Stomach smooth muscle (tissue), 2 donors: ENCODE measurements around the gene KIF6.
"Not testable (repeated sequence)": the region's sequence is repeated elsewhere in the genome, so short reads cannot be mapped to it uniquely, and the experiment has no call there.

ENCODE experiments used
- H3K27ac ChIP-seq: one replicate; pipeline ENCODE4 v1.7.0; 2013; ENCODE audit warnings: mild to moderate bottlenecking, low read length, inconsistent platforms
- H3K27me3 ChIP-seq, 2 donors: one replicate each; pipeline ENCODE4 v1.7.0; 2013; ENCODE audit warnings: low read length in 2 of 2; ENCODE audit not compliant: insufficient read depth in 2 of 2, control insufficient read depth in 1 of 2
- H3K36me3 ChIP-seq, 2 donors: one replicate each; pipeline ENCODE4 v1.7.0; 2013; ENCODE audit warnings: low read length in 2 of 2; ENCODE audit not compliant: control insufficient read depth in 2 of 2, insufficient read depth in 2 of 2
- H3K4me1 ChIP-seq: one replicate; pipeline ENCODE4 v1.7.0; 2013; ENCODE audit warnings: low read length; ENCODE audit not compliant: control insufficient read depth, insufficient read depth
- H3K4me3 ChIP-seq, 2 donors: one replicate each; pipeline ENCODE4 v1.7.0; 2013; ENCODE audit warnings: low read length in 2 of 2
- H3K9ac ChIP-seq, 2 donors: one replicate each; pipeline ENCODE4 v1.7.0; 2013; ENCODE audit warnings: low read length in 2 of 2, mild to moderate bottlenecking in 1 of 2
- H3K9me3 ChIP-seq, 2 donors: one replicate each; pipeline ENCODE4 v1.7.0; 2013; ENCODE audit warnings: low read length in 2 of 2; ENCODE audit not compliant: control insufficient read depth in 2 of 2
- donor health status: healthy.
- donor health status: Pancreatic carcinoma.

The KIF6 gene

DNA sequence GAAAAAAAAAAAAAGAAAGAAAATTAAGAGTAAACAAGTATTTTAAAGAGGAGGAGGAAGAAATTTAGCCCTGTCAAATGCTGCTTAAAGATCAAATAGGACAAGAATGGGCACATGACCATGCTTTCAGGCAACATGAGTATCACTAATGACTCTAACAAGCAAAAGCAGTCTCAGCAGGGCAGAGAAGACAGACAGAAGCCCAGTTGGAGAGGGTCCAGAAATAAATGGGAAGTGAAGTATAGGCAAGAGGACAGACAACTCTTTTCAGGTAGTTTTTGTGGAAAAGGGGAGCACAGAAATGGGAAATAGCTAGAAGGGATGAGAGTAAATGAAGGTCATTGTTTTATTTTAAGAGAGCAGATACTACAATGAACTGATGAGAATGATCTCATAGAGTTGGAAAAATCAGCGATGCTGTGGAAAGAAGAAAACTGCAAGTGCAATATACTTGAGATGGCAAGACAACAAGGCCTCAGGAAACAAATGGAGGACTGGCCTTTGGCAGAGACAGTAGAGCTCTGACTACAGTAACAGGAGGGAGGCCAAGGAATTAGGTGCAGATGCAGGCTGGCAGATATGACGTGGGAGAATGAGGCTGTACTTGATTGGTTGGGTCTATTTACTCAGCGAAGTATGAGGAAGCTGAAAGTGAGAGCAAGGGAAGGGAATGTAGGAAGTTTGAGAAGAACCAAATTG lies 40.3 kb downstream of the KIF6 start:
- H3K9ac ChIP-seq = no peak overlapping the region
- H3K4me1 ChIP-seq = no peaks in the 10 kb centered on the region
- no peaks in the 10 kb centered on the region for H3K9me3 ChIP-seq
- H3K27me3 ChIP-seq = no peaks in the 10 kb centered on the region
- no peaks in the 10 kb centered on the region for H3K36me3 ChIP-seq
- H3K27ac ChIP-seq = no peak overlapping the region
- no peak overlapping the region for H3K4me3 ChIP-seq

- Histone ChIP-seq H3K36me3 (no peaks in the 10 kb centered on the region), H3K4me3 (no peak overlapping the region), H3K27me3 (no peaks in the 10 kb centered on the region), H3K9me3 (no peaks in the 10 kb centered on the region), H3K27ac (no peak overlapping the region), H3K9ac (no peak overlapping the region), H3K4me1 (no peaks in the 10 kb centered on the region)
These were observed 43.5 kb downstream of the KIF6 start for GRCh38 chr6:39681674-39682121.

- H3K36me3 ChIP-seq = no peaks in the 10 kb centered on the region
- no peaks in the 10 kb centered on the region for H3K4me1 ChIP-seq
- no peak overlapping the region for H3K27ac ChIP-seq
- H3K4me3 ChIP-seq = no peak overlapping the region
- H3K27me3 ChIP-seq = no peaks in the 10 kb centered on the region
- no peaks in the 10 kb centered on the region for H3K9me3 ChIP-seq
- no peak overlapping the region for H3K9ac ChIP-seq
These were observed 46.3 kb downstream of the KIF6 start for GRCh38 chr6:39678914-39679313.

GRCh38 chr6:39677318-39677717 lies 47.9 kb downstream of the KIF6 start:
- not testable (repeated sequence) for H3K27me3 ChIP-seq

DNA sequence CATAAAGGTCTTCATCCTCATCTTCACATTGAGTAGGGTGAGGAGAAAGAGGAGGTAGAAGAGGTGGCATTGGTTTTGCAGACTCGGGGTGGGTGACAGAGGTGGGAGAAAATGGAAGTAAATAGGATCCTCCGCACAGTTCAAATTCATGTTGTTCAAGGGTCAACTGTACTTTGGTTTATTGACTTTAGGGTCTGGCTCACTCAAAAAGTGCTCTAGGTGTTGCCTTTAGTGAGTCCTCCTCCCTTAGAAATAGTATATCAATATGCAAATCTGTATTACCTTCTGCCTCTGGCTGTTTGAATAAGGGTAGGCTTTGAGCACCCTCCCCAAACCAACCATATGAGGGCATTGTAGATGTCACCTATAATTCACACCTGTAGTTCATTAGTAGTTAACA lies 54.7 kb downstream of the KIF6 start:
- Histone ChIP-seq H3K4me3 (no peak overlapping the region), H3K27me3 (no peaks in the 10 kb centered on the region), H3K36me3 (no peaks in the 10 kb centered on the region), H3K9ac (no peak overlapping the region), H3K9me3 (peaks cover 0 to 6% of the 10 kb centered on the region in 2 donors), H3K27ac (no peak overlapping the region), H3K4me1 (no peaks in the 10 kb centered on the region)

More at GRCh38 chr6:39677318-39677717, 47.9 kb downstream of the KIF6 start:
- not testable (repeated sequence) for H3K4me3 ChIP-seq, H3K36me3 ChIP-seq, H3K27ac ChIP-seq, H3K4me1 ChIP-seq, H3K9ac ChIP-seq, H3K9me3 ChIP-seq

- Histone ChIP-seq H3K9ac (no peak overlapping the region), H3K4me1 (no peaks in the 10 kb centered on the region), H3K36me3 (no peaks in the 10 kb centered on the region), H3K27me3 (no peaks in the 10 kb centered on the region), H3K9me3 (peaks cover 0 to 6% of the 10 kb centered on the region in 2 donors), H3K4me3 (no peak overlapping the region), H3K27ac (no peak overlapping the region)
These were observed 55.2 kb downstream of the KIF6 start for GRCh38 chr6:39669973-39670342.

DNA sequence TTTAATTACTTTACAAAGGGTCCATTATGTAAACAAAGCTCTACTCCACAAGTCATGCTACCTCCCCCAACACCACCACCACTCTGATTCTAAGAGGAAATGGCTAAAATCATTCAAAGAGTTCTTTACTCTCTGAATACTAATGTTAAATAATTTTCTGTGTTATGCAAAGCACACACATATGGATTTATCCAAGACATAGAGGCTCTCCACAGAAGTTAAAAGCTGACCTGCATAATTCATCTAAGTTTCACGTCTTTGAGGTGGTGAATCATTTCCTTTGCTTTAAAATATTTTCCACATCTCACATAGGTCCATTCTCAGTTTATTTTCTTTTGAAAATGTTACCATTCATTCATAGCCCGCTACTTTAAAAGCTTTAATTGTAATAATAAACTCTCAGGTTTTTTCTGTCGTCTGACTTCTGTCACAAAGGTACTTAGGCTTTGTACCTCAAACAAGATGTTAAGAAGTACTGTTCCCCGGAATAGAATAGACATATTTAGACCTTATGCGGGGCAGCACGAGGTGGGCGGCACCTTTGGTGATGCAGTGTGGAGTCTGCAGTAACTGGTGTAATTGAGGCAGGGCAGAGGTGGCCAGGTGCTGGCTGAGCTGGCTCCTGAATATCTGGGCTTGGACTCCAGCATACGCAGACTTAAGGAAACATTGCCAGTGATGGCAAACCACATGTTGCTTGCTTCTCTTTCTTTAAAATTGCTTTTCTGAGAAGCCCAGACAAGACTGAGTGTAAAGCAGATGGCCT lies 55.8 kb downstream of the KIF6 start:
- Histone ChIP-seq H3K9ac (no peak overlapping the region), H3K27ac (no peak overlapping the region), H3K9me3 (peaks cover 0 to 6% of the 10 kb centered on the region in 2 donors), H3K4me1 (no peaks in the 10 kb centered on the region), H3K4me3 (no peak overlapping the region), H3K36me3 (no peaks in the 10 kb centered on the region), H3K27me3 (no peaks in the 10 kb centered on the region)

- no peaks in the 10 kb centered on the region for H3K4me1 ChIP-seq
- H3K9ac ChIP-seq = no peak overlapping the region
- H3K36me3 ChIP-seq = no peaks in the 10 kb centered on the region
- no peak overlapping the region for H3K27ac ChIP-seq
- H3K9me3 ChIP-seq = no peaks in the 10 kb centered on the region
- H3K27me3 ChIP-seq = no peaks in the 10 kb centered on the region
- no peak overlapping the region for H3K4me3 ChIP-seq
These were observed 58.3 kb downstream of the KIF6 start for GRCh38 chr6:39666706-39667489.

GRCh38 chr6:39665861-39666260 lies 59.3 kb downstream of the KIF6 start:
- H3K27ac ChIP-seq = no peak overlapping the region
- no peaks in the 10 kb centered on the region for H3K4me1 ChIP-seq
- H3K9ac ChIP-seq = no peak overlapping the region
- H3K9me3 ChIP-seq = no peaks in the 10 kb centered on the region
- H3K4me3 ChIP-seq = no peak overlapping the region
- no peaks in the 10 kb centered on the region for H3K36me3 ChIP-seq
- no peaks in the 10 kb centered on the region for H3K27me3 ChIP-seq

- H3K9ac ChIP-seq = no peak overlapping the region
- no peaks in the 10 kb centered on the region for H3K4me1 ChIP-seq
- no peaks in the 10 kb centered on the region for H3K27me3 ChIP-seq
- no peak overlapping the region for H3K4me3 ChIP-seq
- no peaks in the 10 kb centered on the region for H3K36me3 ChIP-seq
- no peak overlapping the region for H3K27ac ChIP-seq
- H3K9me3 ChIP-seq = no peaks in the 10 kb centered on the region
These were observed 61.0 kb downstream of the KIF6 start for GRCh38 chr6:39664173-39664572.
